Measurements from ENCODE around the gene TBX5.

Gene TBX5

GRCh38 chr12:114405519-114406271 lies at the start of gene TBX5:
TSS of gene TBX5 (minus strand) at chr12:114406144. CDS start at chr12:114403898, 2,246 bp downstream.
- Histone ChIP-seq H3K36me3 (ENCODE audit: control insufficient read depth, insufficient read depth, low read length) (no peaks in the 10 kb centered on the region), H3K4me3 (replicated peaks; ENCODE audit: low read depth, low read length) (no peak within 1 kb of the TSS), H3K27me3 (replicated peaks; ENCODE audit: control insufficient read depth, insufficient read depth, low read length) (peaks cover 2% of the 10 kb centered on the region)
- DNase-seq (ENCODE audit: extremely low read depth, insufficient read length) = no peak
- TF ChIP-seq, protein P1, sequence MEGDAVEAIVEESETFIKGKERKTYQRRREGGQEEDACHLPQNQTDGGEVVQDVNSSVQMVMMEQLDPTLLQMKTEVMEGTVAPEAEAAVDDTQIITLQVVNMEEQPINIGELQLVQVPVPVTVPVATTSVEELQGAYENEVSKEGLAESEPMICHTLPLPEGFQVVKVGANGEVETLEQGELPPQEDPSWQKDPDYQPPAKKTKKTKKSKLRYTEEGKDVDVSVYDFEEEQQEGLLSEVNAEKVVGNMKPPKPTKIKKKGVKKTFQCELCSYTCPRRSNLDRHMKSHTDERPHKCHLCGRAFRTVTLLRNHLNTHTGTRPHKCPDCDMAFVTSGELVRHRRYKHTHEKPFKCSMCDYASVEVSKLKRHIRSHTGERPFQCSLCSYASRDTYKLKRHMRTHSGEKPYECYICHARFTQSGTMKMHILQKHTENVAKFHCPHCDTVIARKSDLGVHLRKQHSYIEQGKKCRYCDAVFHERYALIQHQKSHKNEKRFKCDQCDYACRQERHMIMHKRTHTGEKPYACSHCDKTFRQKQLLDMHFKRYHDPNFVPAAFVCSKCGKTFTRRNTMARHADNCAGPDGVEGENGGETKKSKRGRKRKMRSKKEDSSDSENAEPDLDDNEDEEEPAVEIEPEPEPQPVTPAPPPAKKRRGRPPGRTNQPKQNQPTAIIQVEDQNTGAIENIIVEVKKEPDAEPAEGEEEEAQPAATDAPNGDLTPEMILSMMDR (IDR thresholded peaks at IDR 0.05; ENCODE audit: insufficient read depth, low read length, poor library complexity, severe bottlenecking) = no peak

DNA sequence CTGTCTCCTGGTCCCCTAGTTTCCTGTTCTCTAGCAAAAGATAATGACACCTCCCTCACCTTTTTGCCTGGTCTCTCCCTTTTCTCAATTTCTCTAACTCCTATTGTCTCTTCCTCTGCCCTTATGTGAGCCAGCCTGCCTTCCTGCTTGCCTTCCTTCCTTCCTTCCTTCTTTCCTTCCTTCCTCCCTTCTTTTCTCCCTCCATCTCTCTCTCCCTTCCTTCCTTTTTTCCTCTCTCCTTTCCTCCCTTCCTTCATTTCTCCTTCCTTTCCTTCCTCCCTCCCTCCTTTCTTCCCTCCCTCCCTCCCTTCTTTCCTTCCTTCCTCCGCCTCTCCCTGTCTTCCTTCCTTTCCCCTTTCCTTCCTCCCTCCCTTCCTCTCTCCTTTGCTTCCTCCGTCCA lies 45.7 kb upstream of the TBX5 start:
- Histone ChIP-seq H3K27me3 (replicated peaks; ENCODE audit: control insufficient read depth, insufficient read depth, low read length) (peaks cover 2% of the 10 kb centered on the region), H3K36me3 (ENCODE audit: control insufficient read depth, insufficient read depth, low read length) (no peaks in the 10 kb centered on the region), H3K4me3 (replicated peaks; ENCODE audit: low read depth, low read length) (no peak overlapping the region)
- DNase-seq (ENCODE audit: extremely low read depth, insufficient read length) = no peak
- TF ChIP-seq, protein P1 (IDR thresholded peaks at IDR 0.05; ENCODE audit: insufficient read depth, low read length, poor library complexity, severe bottlenecking) = no peak

GRCh38 chr12:114450515-114451300 lies 44.8 kb upstream of the TBX5 start:
- H3K4me3 ChIP-seq (replicated peaks; ENCODE audit: low read depth, low read length) = no peak overlapping the region
- TF ChIP-seq, protein P1 (IDR thresholded peaks at IDR 0.05; ENCODE audit: insufficient read depth, low read length, poor library complexity, severe bottlenecking) = no peak
- peaks cover 4% of the 10 kb centered on the region for H3K27me3 ChIP-seq (replicated peaks; ENCODE audit: control insufficient read depth, insufficient read depth, low read length)
- no peaks in the 10 kb centered on the region for H3K36me3 ChIP-seq (ENCODE audit: control insufficient read depth, insufficient read depth, low read length)
- DNase-seq (ENCODE audit: extremely low read depth, insufficient read length) = no peak

DNA sequence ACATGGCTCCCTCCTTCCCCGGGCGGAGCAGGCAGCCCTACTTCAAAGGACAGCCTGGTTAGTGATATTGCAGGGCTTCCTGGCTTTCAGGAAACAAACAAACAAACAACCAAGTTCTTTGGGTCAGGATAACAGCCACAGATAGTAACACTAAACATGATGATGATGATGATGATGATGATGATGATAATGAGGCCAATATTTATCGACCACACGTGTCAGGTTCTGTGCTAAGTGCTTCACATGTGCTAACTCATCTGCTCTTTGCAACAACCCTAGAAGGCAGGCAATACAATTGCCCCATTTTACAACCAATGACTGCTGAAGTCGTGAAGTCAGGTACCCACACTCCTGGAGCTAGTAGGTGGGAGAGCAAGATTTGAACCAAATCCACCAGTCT lies 44.1 kb upstream of the TBX5 start:
- no peak for DNase-seq (ENCODE audit: extremely low read depth, insufficient read length)
- Histone ChIP-seq H3K4me3 (replicated peaks; ENCODE audit: low read depth, low read length) (no peak overlapping the region), H3K27me3 (replicated peaks; ENCODE audit: control insufficient read depth, insufficient read depth, low read length) (peaks cover 4% of the 10 kb centered on the region), H3K36me3 (ENCODE audit: control insufficient read depth, insufficient read depth, low read length) (no peaks in the 10 kb centered on the region)
- TF ChIP-seq, protein P1 (IDR thresholded peaks at IDR 0.05; ENCODE audit: insufficient read depth, low read length, poor library complexity, severe bottlenecking) = no peak

GRCh38 chr12:114448618-114448933 lies 42.6 kb upstream of the TBX5 start:
- Histone ChIP-seq H3K27me3 (replicated peaks; ENCODE audit: control insufficient read depth, insufficient read depth, low read length) (peaks cover 4% of the 10 kb centered on the region), H3K36me3 (ENCODE audit: control insufficient read depth, insufficient read depth, low read length) (no peaks in the 10 kb centered on the region), H3K4me3 (replicated peaks; ENCODE audit: low read depth, low read length) (no peak overlapping the region)
- DNase-seq (ENCODE audit: extremely low read depth, insufficient read length) = no peak
- TF ChIP-seq, protein P1 (IDR thresholded peaks at IDR 0.05; ENCODE audit: insufficient read depth, low read length, poor library complexity, severe bottlenecking) = no peak

All from GM06990 (cell line).